ENCODE measurements around the gene ALOX12B. TPM values are rescaled to one million over a fixed set of nuclear protein-coding genes. Genes with fewer than 3 reads are reported as not detected.

ALOX12B gene
- polyA plus RNA-seq (2013, experiment 1 of 2; ENCODE audit: insufficient read length), result not detected
- polyA plus RNA-seq (2013, experiment 2 of 2; ENCODE audit: insufficient read length), result not detected

GRCh38 chr17:8087075-8087951, at the start of gene ALOX12B:
Gene ALOX12B (minus strand): TSS chr17:8087716. CDS start chr17:8087442, 274 bp downstream.
- no peak for DNase-seq

GRCh38 chr17:8133941-8134340, 46.4 kb upstream of the ALOX12B start:
- no peak for DNase-seq

GRCh38 chr17:8133399-8133798, 45.9 kb upstream of the ALOX12B start:
- DNase-seq, result no peak

DNA sequence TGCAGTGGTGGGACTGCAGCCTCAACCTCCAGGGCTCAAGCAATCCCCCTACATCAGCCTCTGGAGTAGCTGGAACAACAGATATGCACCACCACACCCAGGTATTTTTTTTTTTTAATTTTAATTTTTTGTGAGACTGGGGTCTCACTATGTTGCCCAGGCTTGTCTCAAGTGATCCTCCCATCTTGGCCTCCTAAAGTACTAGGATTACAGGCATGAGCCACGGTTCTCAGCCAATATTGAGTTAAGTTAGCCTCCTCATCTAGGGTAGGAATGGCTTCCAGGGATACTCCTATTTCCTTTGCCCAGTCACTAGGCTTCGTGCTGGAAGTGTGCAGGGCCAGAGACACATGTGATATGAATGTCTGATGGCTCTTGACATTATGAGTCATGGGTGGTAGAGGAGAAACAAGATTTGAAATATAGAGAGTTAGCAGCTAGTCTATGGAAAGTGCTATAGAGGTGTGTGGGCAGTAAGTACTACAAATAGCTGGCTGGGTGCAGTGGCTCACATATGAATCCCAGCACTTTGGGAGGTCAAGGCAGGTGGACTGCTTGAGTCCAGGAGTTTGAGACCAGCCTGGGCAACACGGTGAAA, 44.4 kb upstream of the ALOX12B start:
- no peak for DNase-seq

DNA sequence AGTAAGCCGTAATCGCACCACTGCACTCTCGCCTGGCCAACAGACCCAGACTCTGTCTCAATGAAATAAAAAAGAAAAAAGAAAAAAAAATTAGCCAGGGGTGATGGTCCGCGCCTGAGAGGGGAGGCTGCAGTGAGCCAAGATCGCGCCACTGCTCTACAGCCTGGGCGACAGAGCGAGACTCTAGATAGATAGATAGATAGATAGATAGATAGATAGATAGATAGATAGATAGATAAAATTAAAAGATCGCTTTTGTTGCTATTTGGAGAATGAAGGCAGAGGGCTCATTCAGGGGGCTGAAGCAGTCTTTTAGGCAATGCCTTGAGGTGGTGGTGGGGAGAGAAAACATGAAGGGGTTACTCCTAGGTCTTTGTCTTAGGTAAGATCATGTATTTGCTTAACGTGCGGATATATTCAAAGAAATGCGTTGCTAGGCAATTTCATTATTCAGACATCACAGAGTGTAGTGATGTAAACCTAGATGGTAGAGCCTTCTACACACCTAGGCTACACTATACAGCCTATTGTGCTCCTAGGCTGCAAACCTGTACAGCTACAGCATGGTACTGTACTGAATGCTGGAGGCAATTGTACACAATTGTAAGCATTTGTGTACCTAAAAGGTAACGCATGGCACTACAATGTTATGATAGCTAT, 40.7 kb upstream of the ALOX12B start:
- DNase-seq, result no peak

GRCh38 chr17:8126491-8127066, 39.1 kb upstream of the ALOX12B start:
- DNase-seq, result peak; percentile 37

DNA sequence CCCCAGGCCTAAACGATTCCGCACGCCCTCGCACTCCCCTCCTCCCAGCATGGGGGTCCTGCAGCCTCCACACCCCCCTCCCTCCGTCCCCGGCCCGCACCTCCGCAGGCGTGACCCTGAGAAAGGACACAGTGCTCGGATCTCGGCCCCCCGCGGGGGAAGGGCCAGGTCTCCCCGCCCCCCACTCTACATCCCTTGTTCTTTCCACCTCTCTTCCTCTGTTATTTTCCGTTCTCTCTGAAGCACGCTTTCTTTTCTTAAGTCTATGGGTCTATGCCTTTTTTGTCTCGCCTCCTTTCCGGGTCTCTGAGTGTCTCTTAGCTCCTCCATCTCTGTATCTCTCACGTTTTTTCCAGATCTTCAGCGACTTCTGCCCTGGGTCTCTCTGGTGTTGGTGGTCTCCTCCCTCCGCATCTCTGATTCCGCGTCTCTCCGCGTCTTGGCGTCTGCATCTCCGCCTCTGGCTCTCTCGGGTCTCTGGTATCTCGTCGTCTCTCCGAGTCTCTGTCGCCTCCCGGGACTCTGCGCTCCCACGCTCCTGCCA, 38.5 kb upstream of the ALOX12B start:
- DNase-seq, result no peak

GRCh38 chr17:8125154-8125946, 37.8 kb upstream of the ALOX12B start:
- peak; percentile 78 for DNase-seq

DNA sequence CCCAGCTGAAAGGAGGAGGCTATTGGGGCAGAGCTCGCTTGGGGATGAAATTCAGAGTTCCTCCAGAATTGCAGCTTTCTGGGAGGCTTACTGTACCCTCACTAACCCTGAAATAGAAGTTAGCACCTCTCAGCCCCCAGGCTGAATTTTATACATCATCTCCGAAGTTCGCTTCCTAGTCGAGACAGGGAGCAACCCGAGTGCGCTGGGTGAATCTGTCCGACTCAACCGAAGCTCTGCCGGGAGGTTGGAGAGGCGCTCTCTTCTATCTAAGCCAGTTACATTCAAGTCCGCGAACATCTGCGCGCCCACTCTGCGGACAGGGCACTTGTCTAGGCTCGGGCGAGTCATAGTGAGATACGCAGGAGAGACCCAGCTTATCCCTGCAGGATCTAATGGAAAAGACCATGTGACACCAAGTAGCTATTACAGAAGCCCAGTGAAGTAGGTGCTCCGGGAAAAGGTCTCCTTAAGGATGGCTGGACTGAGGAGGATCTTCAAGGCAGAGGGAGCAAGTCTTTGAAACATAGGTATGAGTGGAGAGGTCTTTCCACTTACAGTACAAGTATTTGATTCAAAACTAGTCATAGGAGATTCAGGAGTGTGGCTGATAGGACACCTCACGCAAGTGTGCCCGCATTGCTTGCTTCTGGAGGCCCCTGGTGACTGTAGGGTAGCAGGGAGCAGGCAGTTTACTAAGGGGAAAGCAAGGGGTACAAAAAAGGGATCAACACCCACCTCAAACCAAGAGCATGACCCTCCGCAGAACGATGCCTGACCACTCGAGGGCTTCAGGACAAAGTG, 37.0 kb upstream of the ALOX12B start:
- no peak for DNase-seq

- peak; percentile 36 for DNase-seq
Observed at GRCh38 chr17:8123695-8124349, 36.3 kb upstream of the ALOX12B start, which contains the start of gene HES7. Gene HES7 (minus strand): TSS chr17:8124106. CDS start chr17:8124084, 22 bp downstream.

- peak; percentile 24 for DNase-seq
Observed at GRCh38 chr17:8122924-8123694, 35.6 kb upstream of the ALOX12B start.

DNA sequence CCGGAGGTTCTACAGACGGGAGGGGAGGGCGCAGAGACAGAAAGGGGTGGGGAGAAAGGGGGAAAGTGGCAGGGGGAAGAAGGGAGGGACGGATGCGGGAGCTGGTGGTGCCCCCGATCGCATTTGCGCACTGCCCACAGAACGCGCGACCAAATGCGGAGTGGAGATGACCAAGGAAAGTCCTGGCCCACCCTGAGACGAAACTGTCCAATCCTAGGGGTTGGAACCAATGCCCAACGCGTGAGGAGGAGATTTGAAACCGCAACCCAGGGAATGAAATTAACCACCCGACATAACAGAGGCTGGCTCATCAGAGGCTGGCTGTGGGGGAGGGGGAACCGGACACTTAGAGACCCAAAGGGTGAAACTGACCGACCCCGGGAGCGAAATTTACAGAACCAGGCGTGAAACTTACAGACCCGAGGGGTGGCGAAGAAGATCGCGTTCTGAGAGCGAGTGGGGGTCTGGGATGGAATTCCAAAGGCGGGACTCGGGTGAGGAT, 35.0 kb upstream of the ALOX12B start:
- peak; percentile 54 for DNase-seq

GRCh38 chr17:8121681-8122421, 34.3 kb upstream of the ALOX12B start:
- DNase-seq, result peak; percentile 76

DNA sequence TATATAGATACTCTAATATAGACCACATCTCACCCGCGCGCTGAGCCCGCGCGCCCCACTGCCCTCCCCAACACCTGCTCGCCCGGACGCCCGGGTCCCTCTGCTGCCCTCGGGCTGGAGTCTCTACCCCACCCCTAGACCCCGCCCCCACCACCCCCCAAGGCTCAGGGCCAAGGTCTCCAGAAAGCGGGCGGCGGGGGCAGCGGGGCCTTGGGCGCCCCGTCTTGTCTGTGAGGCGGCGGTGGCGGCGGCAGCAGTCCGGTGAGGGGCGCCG, 33.8 kb upstream of the ALOX12B start:
- DNase-seq, result no peak

DNA sequence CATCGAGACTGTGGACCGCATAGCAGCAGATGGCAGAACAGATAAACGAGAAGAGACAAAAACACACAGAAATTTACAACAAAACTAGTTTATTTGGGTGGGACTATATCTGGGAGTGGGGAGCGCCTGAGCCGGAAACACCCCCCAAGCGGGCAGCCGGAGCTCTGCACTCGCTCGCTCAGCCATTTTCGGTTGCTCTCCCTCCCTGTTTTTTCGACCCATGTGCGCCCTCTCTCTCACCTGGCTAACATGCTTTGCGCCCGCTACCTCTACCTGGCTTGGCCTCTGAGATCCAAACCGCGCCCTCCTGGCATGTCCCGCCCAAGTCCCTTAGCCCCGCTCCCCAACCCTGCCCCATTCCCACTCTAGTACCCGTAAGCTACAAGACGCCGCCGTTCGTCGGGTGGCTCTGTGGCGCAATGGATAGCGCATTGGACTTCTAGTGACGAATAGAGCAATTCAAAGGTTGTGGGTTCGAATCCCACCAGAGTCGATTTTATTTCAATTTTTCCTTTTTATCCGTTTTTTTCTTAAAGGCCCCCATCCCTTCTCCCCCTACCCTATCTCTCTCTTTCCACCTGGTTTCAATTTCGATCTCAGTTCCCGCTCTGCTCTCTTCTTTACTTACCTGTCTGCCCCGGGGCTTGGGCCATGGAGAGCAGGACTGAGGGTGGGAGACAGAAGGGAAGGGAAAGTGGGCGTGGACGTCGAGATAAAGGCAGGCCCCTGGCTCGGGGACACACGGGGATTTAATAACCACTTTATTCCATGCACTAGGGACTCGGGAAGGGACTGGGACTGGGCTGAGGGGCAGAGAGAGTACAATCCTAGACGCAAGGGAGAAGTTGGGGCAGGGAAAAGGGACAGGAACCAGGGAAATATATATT, 33.2 kb upstream of the ALOX12B start:
- peak; percentile 84 for DNase-seq

DNA sequence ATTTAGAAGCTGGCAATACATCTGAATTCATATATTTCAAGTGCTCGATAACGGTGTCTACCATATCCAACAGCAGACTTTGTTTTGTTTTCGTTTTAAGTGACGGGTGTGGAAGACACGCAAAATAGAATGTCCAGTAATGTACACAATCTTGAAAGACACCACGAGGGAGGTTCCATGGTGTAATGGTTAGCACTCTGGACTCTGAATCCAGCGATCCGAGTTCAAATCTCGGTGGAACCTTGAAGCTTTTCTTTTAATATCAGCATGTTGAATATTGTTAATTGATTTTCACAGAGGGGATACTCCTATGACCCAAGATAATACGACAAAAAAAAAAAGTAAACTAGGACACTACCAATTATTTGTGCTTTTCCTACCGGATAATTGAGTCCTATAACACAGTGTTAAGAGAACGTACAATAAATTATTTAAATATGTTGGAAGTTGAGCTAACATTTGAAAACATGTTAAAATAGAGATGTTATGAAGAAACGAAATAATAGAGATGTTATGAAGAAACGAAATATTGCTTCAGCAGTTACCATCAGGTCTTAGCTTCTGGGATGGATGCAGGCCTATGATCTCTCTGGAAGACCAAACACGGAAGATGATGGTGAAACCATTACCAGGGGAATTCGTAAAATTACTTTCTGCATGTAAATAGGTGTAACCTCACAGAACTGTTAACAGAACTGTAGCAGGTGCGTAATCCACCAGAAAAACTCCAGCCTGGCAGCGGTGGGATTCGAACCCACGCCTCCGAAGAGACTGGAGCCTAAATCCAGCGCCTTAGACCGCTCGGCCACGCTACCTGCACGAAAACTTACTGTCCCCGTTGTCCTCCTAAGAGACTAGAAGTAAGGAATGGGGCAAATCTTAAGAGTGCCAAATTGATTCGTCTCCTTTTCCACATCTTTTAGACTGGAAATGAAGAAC, 32.3 kb upstream of the ALOX12B start:
- peak; percentile 96 for DNase-seq
